ENCODE measurements around the gene CHCHD4. TPM values are rescaled to one million over a fixed set of nuclear protein-coding genes. Genes with fewer than 3 reads are reported as not detected.

Gene CHCHD4
- total and polyA plus RNA-seq, 2 of the 8 experiments (the other 6 are each of a cell fraction or from before 2014, with no cell fraction given) = 15.0 to 22.3 TPM

DNA sequence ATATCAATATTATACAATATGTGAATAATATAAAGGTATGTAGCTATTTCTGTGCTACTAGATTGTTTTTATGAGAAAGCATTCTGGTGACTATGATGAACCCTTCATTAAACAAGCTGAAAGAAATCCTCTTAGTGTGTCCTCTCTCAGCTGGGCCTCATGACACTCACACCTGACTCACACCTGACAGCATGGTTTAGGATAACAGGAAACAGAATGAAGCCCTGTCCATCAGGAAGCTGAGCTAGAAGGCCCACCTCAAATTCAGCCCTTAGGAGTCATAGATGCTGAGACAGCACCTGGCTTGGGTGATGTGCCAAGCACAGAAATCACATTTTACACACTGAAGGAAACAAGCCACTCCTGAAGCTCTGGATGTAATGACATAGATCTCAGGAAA is 30.8 kb downstream of the CHCHD4 start (continued):
- TF ChIP-seq, protein P1, sequence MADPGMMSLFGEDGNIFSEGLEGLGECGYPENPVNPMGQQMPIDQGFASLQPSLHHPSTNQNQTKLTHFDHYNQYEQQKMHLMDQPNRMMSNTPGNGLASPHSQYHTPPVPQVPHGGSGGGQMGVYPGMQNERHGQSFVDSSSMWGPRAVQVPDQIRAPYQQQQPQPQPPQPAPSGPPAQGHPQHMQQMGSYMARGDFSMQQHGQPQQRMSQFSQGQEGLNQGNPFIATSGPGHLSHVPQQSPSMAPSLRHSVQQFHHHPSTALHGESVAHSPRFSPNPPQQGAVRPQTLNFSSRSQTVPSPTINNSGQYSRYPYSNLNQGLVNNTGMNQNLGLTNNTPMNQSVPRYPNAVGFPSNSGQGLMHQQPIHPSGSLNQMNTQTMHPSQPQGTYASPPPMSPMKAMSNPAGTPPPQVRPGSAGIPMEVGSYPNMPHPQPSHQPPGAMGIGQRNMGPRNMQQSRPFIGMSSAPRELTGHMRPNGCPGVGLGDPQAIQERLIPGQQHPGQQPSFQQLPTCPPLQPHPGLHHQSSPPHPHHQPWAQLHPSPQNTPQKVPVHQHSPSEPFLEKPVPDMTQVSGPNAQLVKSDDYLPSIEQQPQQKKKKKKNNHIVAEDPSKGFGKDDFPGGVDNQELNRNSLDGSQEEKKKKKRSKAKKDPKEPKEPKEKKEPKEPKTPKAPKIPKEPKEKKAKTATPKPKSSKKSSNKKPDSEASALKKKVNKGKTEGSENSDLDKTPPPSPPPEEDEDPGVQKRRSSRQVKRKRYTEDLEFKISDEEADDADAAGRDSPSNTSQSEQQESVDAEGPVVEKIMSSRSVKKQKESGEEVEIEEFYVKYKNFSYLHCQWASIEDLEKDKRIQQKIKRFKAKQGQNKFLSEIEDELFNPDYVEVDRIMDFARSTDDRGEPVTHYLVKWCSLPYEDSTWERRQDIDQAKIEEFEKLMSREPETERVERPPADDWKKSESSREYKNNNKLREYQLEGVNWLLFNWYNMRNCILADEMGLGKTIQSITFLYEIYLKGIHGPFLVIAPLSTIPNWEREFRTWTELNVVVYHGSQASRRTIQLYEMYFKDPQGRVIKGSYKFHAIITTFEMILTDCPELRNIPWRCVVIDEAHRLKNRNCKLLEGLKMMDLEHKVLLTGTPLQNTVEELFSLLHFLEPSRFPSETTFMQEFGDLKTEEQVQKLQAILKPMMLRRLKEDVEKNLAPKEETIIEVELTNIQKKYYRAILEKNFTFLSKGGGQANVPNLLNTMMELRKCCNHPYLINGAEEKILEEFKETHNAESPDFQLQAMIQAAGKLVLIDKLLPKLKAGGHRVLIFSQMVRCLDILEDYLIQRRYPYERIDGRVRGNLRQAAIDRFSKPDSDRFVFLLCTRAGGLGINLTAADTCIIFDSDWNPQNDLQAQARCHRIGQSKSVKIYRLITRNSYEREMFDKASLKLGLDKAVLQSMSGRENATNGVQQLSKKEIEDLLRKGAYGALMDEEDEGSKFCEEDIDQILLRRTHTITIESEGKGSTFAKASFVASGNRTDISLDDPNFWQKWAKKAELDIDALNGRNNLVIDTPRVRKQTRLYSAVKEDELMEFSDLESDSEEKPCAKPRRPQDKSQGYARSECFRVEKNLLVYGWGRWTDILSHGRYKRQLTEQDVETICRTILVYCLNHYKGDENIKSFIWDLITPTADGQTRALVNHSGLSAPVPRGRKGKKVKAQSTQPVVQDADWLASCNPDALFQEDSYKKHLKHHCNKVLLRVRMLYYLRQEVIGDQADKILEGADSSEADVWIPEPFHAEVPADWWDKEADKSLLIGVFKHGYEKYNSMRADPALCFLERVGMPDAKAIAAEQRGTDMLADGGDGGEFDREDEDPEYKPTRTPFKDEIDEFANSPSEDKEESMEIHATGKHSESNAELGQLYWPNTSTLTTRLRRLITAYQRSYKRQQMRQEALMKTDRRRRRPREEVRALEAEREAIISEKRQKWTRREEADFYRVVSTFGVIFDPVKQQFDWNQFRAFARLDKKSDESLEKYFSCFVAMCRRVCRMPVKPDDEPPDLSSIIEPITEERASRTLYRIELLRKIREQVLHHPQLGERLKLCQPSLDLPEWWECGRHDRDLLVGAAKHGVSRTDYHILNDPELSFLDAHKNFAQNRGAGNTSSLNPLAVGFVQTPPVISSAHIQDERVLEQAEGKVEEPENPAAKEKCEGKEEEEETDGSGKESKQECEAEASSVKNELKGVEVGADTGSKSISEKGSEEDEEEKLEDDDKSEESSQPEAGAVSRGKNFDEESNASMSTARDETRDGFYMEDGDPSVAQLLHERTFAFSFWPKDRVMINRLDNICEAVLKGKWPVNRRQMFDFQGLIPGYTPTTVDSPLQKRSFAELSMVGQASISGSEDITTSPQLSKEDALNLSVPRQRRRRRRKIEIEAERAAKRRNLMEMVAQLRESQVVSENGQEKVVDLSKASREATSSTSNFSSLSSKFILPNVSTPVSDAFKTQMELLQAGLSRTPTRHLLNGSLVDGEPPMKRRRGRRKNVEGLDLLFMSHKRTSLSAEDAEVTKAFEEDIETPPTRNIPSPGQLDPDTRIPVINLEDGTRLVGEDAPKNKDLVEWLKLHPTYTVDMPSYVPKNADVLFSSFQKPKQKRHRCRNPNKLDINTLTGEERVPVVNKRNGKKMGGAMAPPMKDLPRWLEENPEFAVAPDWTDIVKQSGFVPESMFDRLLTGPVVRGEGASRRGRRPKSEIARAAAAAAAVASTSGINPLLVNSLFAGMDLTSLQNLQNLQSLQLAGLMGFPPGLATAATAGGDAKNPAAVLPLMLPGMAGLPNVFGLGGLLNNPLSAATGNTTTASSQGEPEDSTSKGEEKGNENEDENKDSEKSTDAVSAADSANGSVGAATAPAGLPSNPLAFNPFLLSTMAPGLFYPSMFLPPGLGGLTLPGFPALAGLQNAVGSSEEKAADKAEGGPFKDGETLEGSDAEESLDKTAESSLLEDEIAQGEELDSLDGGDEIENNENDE (IDR thresholded peaks at IDR 0.05; ENCODE audit: insufficient replicate concordance, low read length) = no peak
- no peak for TF ChIP-seq SP4 (IDR thresholded peaks at IDR 0.05; ENCODE audit: low read length)
- no peak for TF ChIP-seq YY1 (IDR thresholded peaks at IDR 0.05; ENCODE audit: low read depth, low read length)
- TF ChIP-seq FOSL1 (IDR thresholded peaks at IDR 0.05; ENCODE audit: insufficient read depth, low read depth, low read length) = no peak
- no peak for TF ChIP-seq POU5F1 (IDR thresholded peaks at IDR 0.05; ENCODE audit: low read depth, low read length)
- TF ChIP-seq CREB1 (IDR thresholded peaks at IDR 0.05) = no peak
- TF ChIP-seq RNF2 (IDR thresholded peaks at IDR 0.05; ENCODE audit: borderline replicate concordance, low read depth, low read length, missing control alignments, poor library complexity, severe bottlenecking) = no peak
- no peak for TF ChIP-seq KDM4A (IDR thresholded peaks at IDR 0.05; ENCODE audit: low read depth, low read length, severe bottlenecking)
- no peak for TF ChIP-seq EP300 (IDR thresholded peaks at IDR 0.05; ENCODE audit: borderline replicate concordance in 1 of 2, low read depth in 2 of 2, low read length in 2 of 2)
- TF ChIP-seq JUN (IDR thresholded peaks at IDR 0.05; ENCODE audit: low read depth, low read length) = no peak
- no peak for TF ChIP-seq JUND (IDR thresholded peaks at IDR 0.05; ENCODE audit: low read length)
- TF ChIP-seq CEBPB (IDR thresholded peaks at IDR 0.05; ENCODE audit: low read depth, low read length) = no peak

Measured in H1 (cell line).